C4-2B (cell line): Measurements from ENCODE around the gene PPP1CA.

Experiments
- CTCF ChIP-seq: fragments of 450-650 bp; conservative IDR thresholded peaks from 2 replicates; pipeline ENCODE4 v1.5.1; 2017; ENCODE audit warnings: mild to moderate bottlenecking
- ZFX ChIP-seq: fragments of 450-650 bp; IDR thresholded peaks from 2 replicates; pipeline ENCODE4 v1.6.1; 2017

- TF ChIP-seq CTCF (no peak), ZFX (no peak)
These were observed 37.9 kb upstream of the PPP1CA start for GRCh38 chr11:67439321-67440228.
